GM18526 (cell line): ENCODE results near the gene STT3B.

ENCODE experiments used
- POLR2A ChIP-seq: IDR thresholded peaks from 3 replicates; pipeline ENCODE4 v1.6.1; 2011; ENCODE audit not compliant: insufficient read length; ENCODE audit errors: extremely low read depth

STT3B gene

GRCh38 chr3:31671976-31672375, 139.3 kb downstream of the STT3B start:
- no peak for TF ChIP-seq POLR2A

GRCh38 chr3:31673950-31674349, 141.2 kb downstream of the STT3B start:
- TF ChIP-seq POLR2A = no peak

- TF ChIP-seq POLR2A = no peak
Measured at GRCh38 chr3:31676556-31676955, 143.8 kb downstream of the STT3B start.

GRCh38 chr3:31680072-31680870, 147.5 kb downstream of the STT3B start:
- no peak for TF ChIP-seq POLR2A
